B cell (primary cell): ENCODE results near the gene P4HA2.

ENCODE experiments used
- EZH2 ChIP-seq: IDR thresholded peaks from 2 replicates; pipeline ENCODE4 v1.6.1; 2012; ENCODE audit warnings: borderline replicate concordance, low read depth, mild to moderate bottlenecking, moderate library complexity, low read length; ENCODE audit not compliant: insufficient read depth, poor library complexity, severe bottlenecking
- TF ChIP-seq, protein P1 (sequence below): fragments of 200-600 bp; IDR thresholded peaks from one replicate; pipeline ENCODE4 v1.8.0; 2022; ENCODE audit warnings: antibody characterized with exemption, mild to moderate bottlenecking

- TF ChIP-seq, protein P1, sequence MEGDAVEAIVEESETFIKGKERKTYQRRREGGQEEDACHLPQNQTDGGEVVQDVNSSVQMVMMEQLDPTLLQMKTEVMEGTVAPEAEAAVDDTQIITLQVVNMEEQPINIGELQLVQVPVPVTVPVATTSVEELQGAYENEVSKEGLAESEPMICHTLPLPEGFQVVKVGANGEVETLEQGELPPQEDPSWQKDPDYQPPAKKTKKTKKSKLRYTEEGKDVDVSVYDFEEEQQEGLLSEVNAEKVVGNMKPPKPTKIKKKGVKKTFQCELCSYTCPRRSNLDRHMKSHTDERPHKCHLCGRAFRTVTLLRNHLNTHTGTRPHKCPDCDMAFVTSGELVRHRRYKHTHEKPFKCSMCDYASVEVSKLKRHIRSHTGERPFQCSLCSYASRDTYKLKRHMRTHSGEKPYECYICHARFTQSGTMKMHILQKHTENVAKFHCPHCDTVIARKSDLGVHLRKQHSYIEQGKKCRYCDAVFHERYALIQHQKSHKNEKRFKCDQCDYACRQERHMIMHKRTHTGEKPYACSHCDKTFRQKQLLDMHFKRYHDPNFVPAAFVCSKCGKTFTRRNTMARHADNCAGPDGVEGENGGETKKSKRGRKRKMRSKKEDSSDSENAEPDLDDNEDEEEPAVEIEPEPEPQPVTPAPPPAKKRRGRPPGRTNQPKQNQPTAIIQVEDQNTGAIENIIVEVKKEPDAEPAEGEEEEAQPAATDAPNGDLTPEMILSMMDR = no peak
- no peak for TF ChIP-seq EZH2
These were observed 7.7 kb downstream of the P4HA2 start for GRCh38 chr5:132219981-132220380.
